Measurements from ENCODE around the gene TFB1M.
"Not testable (repeated sequence)": the region's sequence is repeated elsewhere in the genome, so short reads cannot be mapped to it uniquely, and the experiment has no call there.

The TFB1M gene

DNA sequence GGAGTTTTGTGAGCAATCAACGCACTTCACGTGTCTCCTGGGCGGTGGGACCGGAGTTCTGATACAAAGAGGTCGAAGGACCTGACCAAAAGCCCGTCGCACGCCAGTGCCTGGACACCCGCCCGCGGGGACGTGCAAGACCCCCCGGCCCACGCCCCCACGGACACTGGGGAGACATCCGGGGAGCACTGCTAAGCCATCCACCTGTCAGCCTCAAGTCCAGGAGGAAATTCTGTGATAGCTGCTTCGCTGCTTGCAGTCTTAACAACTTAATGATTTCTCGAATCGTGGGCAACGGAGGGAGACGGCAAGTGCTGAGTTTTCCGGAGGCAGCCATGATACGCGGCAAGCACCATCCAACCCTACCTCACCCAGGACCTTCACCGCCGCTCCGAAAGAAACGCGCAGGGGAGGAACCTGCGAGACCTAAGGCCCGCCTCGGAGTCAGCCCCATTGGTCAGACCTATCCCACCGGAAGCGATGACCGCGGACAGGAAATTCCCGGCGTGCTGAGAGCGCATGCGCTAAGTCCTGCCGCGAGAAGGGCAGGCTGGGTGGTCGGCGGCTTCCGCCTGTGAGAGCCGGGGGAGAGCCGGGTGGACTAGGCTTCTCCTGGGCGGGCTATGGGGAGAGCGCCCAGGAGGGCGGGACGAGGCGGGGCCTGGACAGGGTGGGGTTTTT lies at the start of gene TFB1M:
TSS of gene TFB1M (minus strand) at position 393 of the 681 bp plus-strand sequence. CDS start at position 337, 56 bp downstream.
- H3K27me3 Mint-ChIP-seq (ENCODE audit: low read depth, poor library complexity) = no peaks in the 10 kb centered on the region
- H3K36me3 Mint-ChIP-seq (ENCODE audit: low read depth) = peaks cover 29% of the 10 kb centered on the region
- H3K4me1 Mint-ChIP-seq = peaks cover 31% of the 10 kb centered on the region

DNA sequence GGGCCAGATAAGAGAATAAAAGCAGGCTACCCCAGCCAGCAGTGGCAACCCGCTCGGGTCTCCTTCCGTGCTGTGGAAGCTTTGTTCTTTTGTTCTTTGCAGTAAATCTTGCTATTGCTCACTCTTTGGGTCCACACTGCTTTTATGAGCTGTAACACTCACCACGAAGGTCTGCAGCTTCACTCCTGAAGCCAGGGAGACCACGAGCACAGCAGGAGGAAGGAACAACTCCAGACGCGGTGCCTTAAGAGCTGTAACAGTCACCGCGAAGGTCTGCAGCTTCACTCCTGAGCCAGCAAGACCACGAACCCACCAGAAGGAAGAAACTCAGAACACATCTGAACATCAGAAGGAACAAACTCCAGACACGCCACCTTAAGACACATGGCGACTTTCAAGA lies 49.7 kb upstream of the TFB1M start:
- DNase-seq; H3K27ac Mint-ChIP-seq; H3K4me1 Mint-ChIP-seq; H3K27me3 Mint-ChIP-seq (ENCODE audit: low read depth, poor library complexity); H3K4me3 Mint-ChIP-seq: not testable (repeated sequence)
- Mint-ChIP-seq H3K9me3 (peaks cover 51% of the 10 kb centered on the region), H3K36me3 (ENCODE audit: low read depth) (peaks cover 13% of the 10 kb centered on the region)

More for the DNA sequence above, at the start of gene TFB1M:
- DNase-seq = peak; percentile 95
- Mint-ChIP-seq H3K4me3 (peak within 1 kb of the TSS; percentile 98), H3K27ac (peak within 1 kb of the TSS; percentile 96), H3K9me3 (no peaks in the 10 kb centered on the region)
- no peak for TF ChIP-seq CTCF (IDR thresholded peaks at IDR 0.05)

- not testable (repeated sequence) for H3K4me3 Mint-ChIP-seq, H3K27ac Mint-ChIP-seq
These were observed 48.8 kb upstream of the TFB1M start for GRCh38 chr6:155362968-155363632.

DNA sequence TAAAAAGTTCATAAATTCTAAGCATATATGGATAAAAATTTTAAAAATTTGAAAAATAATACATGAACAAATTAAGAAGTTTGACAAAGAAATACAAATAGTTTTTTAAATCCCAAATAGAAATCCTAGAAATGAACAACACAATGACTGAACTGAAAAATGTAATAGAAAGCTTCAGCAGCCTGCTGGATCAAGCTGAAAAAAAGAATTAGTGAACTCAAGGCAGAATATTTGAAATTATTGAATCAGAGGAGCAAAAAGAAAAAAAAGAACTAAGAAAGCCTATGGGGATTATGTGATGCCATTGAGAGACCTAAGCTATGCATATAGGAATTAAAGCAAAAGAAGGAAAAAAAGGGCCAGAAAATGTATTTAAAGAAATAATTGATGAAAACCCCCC lies 39.9 kb upstream of the TFB1M start:
- Mint-ChIP-seq H3K27me3 (ENCODE audit: low read depth, poor library complexity) (no peaks in the 10 kb centered on the region), H3K4me1 (no peaks in the 10 kb centered on the region), H3K9me3 (peaks cover 62% of the 10 kb centered on the region), H3K4me3 (no peak overlapping the region), H3K27ac (no peak overlapping the region), H3K36me3 (ENCODE audit: low read depth) (peaks cover 6% of the 10 kb centered on the region)
- no peak for TF ChIP-seq CTCF (IDR thresholded peaks at IDR 0.05)
- no peak for DNase-seq

More at GRCh38 chr6:155362968-155363632, 48.8 kb upstream of the TFB1M start:
- H3K27me3 Mint-ChIP-seq (ENCODE audit: low read depth, poor library complexity); H3K4me1 Mint-ChIP-seq; DNase-seq: not testable (repeated sequence)
- peaks cover 58% of the 10 kb centered on the region for H3K9me3 Mint-ChIP-seq
- H3K36me3 Mint-ChIP-seq (ENCODE audit: low read depth) = peaks cover 13% of the 10 kb centered on the region

DNA sequence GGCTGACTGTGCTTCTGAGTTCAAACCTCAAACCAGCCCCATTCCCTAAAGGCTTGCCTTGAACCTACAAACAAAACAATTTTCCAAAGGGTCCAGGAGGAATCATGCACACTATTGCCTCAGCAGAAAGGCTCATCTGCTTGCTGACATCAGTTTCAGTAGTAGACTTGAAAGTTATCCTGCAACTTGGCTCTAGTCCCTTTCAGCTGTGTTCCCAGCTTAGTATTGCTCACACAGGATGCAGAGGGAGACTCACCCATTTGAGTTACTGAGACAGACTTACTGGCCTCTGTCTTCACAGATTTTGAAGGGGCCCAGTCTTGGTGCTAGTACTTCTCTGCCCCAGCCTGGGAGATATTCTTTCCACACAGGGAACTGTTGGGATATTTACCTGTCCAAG lies 38.5 kb upstream of the TFB1M start:
- no peak for TF ChIP-seq CTCF (IDR thresholded peaks at IDR 0.05)
- Mint-ChIP-seq H3K27me3 (ENCODE audit: low read depth, poor library complexity) (no peaks in the 10 kb centered on the region), H3K36me3 (ENCODE audit: low read depth) (peaks cover 14% of the 10 kb centered on the region), H3K27ac (no peak overlapping the region), H3K9me3 (peaks cover 61% of the 10 kb centered on the region), H3K4me3 (no peak overlapping the region), H3K4me1 (no peaks in the 10 kb centered on the region)
- DNase-seq = no peak

DNA sequence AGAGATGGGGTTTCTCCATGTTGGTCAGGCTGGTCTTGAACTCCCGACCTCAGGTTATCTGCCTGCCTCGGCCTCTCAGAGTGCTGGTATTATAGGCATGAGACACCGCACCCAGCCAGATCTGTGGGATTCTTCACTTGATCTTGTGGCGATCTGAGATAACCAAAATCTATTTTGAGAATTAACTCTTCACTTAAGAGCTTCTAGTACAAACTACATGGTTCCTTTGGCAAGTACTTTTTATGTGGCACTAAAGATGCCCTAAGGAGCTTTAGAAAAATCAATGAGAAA lies 37.8 kb upstream of the TFB1M start:
- H3K4me1 Mint-ChIP-seq = no peaks in the 10 kb centered on the region

More for the DNA sequence above, 37.8 kb upstream of the TFB1M start:
- H3K36me3 Mint-ChIP-seq (ENCODE audit: low read depth) = peaks cover 19% of the 10 kb centered on the region
- DNase-seq = no peak
- peaks cover 68% of the 10 kb centered on the region for H3K9me3 Mint-ChIP-seq
- no peaks in the 10 kb centered on the region for H3K27me3 Mint-ChIP-seq (ENCODE audit: low read depth, poor library complexity)
- no peak overlapping the region for H3K4me3 Mint-ChIP-seq
- TF ChIP-seq CTCF (IDR thresholded peaks at IDR 0.05) = no peak
- no peak overlapping the region for H3K27ac Mint-ChIP-seq
